ENCODE measurements around the gene ZNF408.
"Not testable (repeated sequence)": the region's sequence is repeated elsewhere in the genome, so short reads cannot be mapped to it uniquely, and the experiment has no call there.

ZNF408 gene

GRCh38 chr11:46705070-46705688 is 4.3 kb downstream of the ZNF408 start:
- Mint-ChIP-seq H3K9me3 (no peaks in the 10 kb centered on the region), H3K4me3 (no peak overlapping the region), H3K4me1 (peaks cover 27% of the 10 kb centered on the region), H3K36me3 (peaks cover 11% of the 10 kb centered on the region), H3K27me3 (no peaks in the 10 kb centered on the region), H3K27ac (no peak overlapping the region)

- H3K36me3 Mint-ChIP-seq = peaks cover 8% of the 10 kb centered on the region
- H3K4me1 Mint-ChIP-seq = peaks cover 15% of the 10 kb centered on the region
- H3K4me3 Mint-ChIP-seq = no peak overlapping the region
- H3K9me3 Mint-ChIP-seq = no peaks in the 10 kb centered on the region
- no peaks in the 10 kb centered on the region for H3K27me3 Mint-ChIP-seq
- H3K27ac Mint-ChIP-seq = no peak overlapping the region
These were observed 6.1 kb downstream of the ZNF408 start for GRCh38 chr11:46706886-46707285.

- H3K27ac Mint-ChIP-seq = peak overlapping the region; percentile 25
These were observed 8.5 kb downstream of the ZNF408 start for GRCh38 chr11:46709351-46709750.

GRCh38 chr11:46710821-46711269 is 10.0 kb downstream of the ZNF408 start:
- H3K4me3 Mint-ChIP-seq = no peak overlapping the region
- no peaks in the 10 kb centered on the region for H3K36me3 Mint-ChIP-seq
- no peaks in the 10 kb centered on the region for H3K9me3 Mint-ChIP-seq
- no peak overlapping the region for H3K27ac Mint-ChIP-seq
- H3K27me3 Mint-ChIP-seq = no peaks in the 10 kb centered on the region
- H3K4me1 Mint-ChIP-seq = no peaks in the 10 kb centered on the region

More at GRCh38 chr11:46709351-46709750, 8.5 kb downstream of the ZNF408 start:
- H3K4me3 Mint-ChIP-seq, H3K36me3 Mint-ChIP-seq, H3K27me3 Mint-ChIP-seq, H3K9me3 Mint-ChIP-seq, H3K4me1 Mint-ChIP-seq: not testable (repeated sequence)

- no peak overlapping the region for H3K4me3 Mint-ChIP-seq
- no peaks in the 10 kb centered on the region for H3K27me3 Mint-ChIP-seq
These were observed 10.5 kb downstream of the ZNF408 start for GRCh38 chr11:46711303-46711702.

GRCh38 chr11:46712874-46713576 is 12.2 kb downstream of the ZNF408 start:
- Mint-ChIP-seq H3K27ac (no peak overlapping the region), H3K4me1 (peaks cover under 1% of the 10 kb centered on the region), H3K36me3 (no peaks in the 10 kb centered on the region), H3K9me3 (no peaks in the 10 kb centered on the region), H3K27me3 (no peaks in the 10 kb centered on the region), H3K4me3 (no peak overlapping the region)

More at GRCh38 chr11:46711303-46711702, 10.5 kb downstream of the ZNF408 start:
- no peaks in the 10 kb centered on the region for H3K9me3 Mint-ChIP-seq
- H3K4me1 Mint-ChIP-seq = no peaks in the 10 kb centered on the region
- no peak overlapping the region for H3K27ac Mint-ChIP-seq
- H3K36me3 Mint-ChIP-seq = no peaks in the 10 kb centered on the region

- H3K9me3 Mint-ChIP-seq, H3K4me3 Mint-ChIP-seq, H3K36me3 Mint-ChIP-seq, H3K27me3 Mint-ChIP-seq, H3K27ac Mint-ChIP-seq: not testable (repeated sequence)
- H3K4me1 Mint-ChIP-seq = peaks cover 12% of the 10 kb centered on the region
These were observed 17.0 kb downstream of the ZNF408 start for GRCh38 chr11:46717825-46718154.

GRCh38 chr11:46718155-46719019 is 17.6 kb downstream of the ZNF408 start:
- H3K27me3 Mint-ChIP-seq = no peaks in the 10 kb centered on the region
- peaks cover 12% of the 10 kb centered on the region for H3K4me1 Mint-ChIP-seq
- H3K9me3 Mint-ChIP-seq = no peaks in the 10 kb centered on the region
- H3K4me3 Mint-ChIP-seq = no peak overlapping the region
- H3K27ac Mint-ChIP-seq = no peak overlapping the region
- H3K36me3 Mint-ChIP-seq = no peaks in the 10 kb centered on the region

- H3K4me3 Mint-ChIP-seq = no peak within 1 kb of the TSS
- H3K27ac Mint-ChIP-seq = no peak within 1 kb of the TSS
- H3K27me3 Mint-ChIP-seq = no peaks in the 10 kb centered on the region
- H3K36me3 Mint-ChIP-seq = no peaks in the 10 kb centered on the region
- no peaks in the 10 kb centered on the region for H3K9me3 Mint-ChIP-seq
- peaks cover 12% of the 10 kb centered on the region for H3K4me1 Mint-ChIP-seq
These were observed 18.3 kb downstream of the ZNF408 start, which contains the start of gene F2 for GRCh38 chr11:46719048-46719542. Gene F2 (plus strand): TSS chr11:46719213. CDS start chr11:46719236, 23 bp downstream.

GRCh38 chr11:46719543-46720218 is 18.9 kb downstream of the ZNF408 start:
- H3K27me3 Mint-ChIP-seq = no peaks in the 10 kb centered on the region

GRCh38 chr11:46721286-46721685 is 20.5 kb downstream of the ZNF408 start:
- Mint-ChIP-seq H3K36me3 (no peaks in the 10 kb centered on the region), H3K27ac (no peak overlapping the region), H3K4me1 (peaks cover 12% of the 10 kb centered on the region), H3K4me3 (no peak overlapping the region), H3K27me3 (no peaks in the 10 kb centered on the region), H3K9me3 (no peaks in the 10 kb centered on the region)

More at GRCh38 chr11:46719543-46720218, 18.9 kb downstream of the ZNF408 start:
- Mint-ChIP-seq H3K4me3 (no peak overlapping the region), H3K9me3 (no peaks in the 10 kb centered on the region), H3K4me1 (peaks cover 12% of the 10 kb centered on the region), H3K27ac (no peak overlapping the region), H3K36me3 (no peaks in the 10 kb centered on the region)

GRCh38 chr11:46722566-46723358 is 21.9 kb downstream of the ZNF408 start:
- Mint-ChIP-seq H3K27me3 (no peaks in the 10 kb centered on the region), H3K27ac (no peak overlapping the region), H3K9me3 (no peaks in the 10 kb centered on the region), H3K4me3 (no peak overlapping the region), H3K36me3 (no peaks in the 10 kb centered on the region), H3K4me1 (peaks cover 12% of the 10 kb centered on the region)

GRCh38 chr11:46723359-46723680 is 22.5 kb downstream of the ZNF408 start:
- no peak overlapping the region for H3K27ac Mint-ChIP-seq
- no peak overlapping the region for H3K4me3 Mint-ChIP-seq
- no peaks in the 10 kb centered on the region for H3K27me3 Mint-ChIP-seq
- no peaks in the 10 kb centered on the region for H3K9me3 Mint-ChIP-seq
- peaks cover 8% of the 10 kb centered on the region for H3K4me1 Mint-ChIP-seq
- H3K36me3 Mint-ChIP-seq = no peaks in the 10 kb centered on the region

- Mint-ChIP-seq H3K4me3 (no peak overlapping the region), H3K27ac (no peak overlapping the region), H3K36me3 (no peaks in the 10 kb centered on the region), H3K27me3 (no peaks in the 10 kb centered on the region), H3K9me3 (no peaks in the 10 kb centered on the region), H3K4me1 (peaks cover under 1% of the 10 kb centered on the region)
These were observed 23.3 kb downstream of the ZNF408 start for GRCh38 chr11:46724088-46724487.
